Neural cell (in vitro differentiated cells): ENCODE data around the gene KCNK18. TPM values are rescaled to one million over a fixed set of nuclear protein-coding genes. Genes with fewer than 3 reads are reported as not detected.
A peak's percentile ranks its signal among the peaks of the same experiment; 100 is the strongest.

Experiments used
- H2AFZ ChIP-seq: fragments of 200-600, 300-800 bp; sonication (generic), shearing (Covaris generic); 2 replicates; pipeline ENCODE4 v1.6.0; 2014; ENCODE audit warnings: low read depth, mild to moderate bottlenecking, antibody characterized with exemption, low read length, moderate library complexity
- H3F3A ChIP-seq: fragments of 200-600 bp; shearing (Covaris generic); 2 replicates; pipeline ENCODE4 v1.6.1; 2016; ENCODE audit warnings: mild to moderate bottlenecking, moderate library complexity, mixed read lengths, antibody characterized with exemption, low read length; ENCODE audit not compliant: insufficient read depth, poor library complexity, severe bottlenecking
- H3K27ac ChIP-seq: fragments of 200-600, 300-800 bp; sonication (generic), shearing (Covaris generic); 2 replicates; pipeline ENCODE4 v1.5.1; 2014; ENCODE audit warnings: mild to moderate bottlenecking, low read length, moderate library complexity
- H3K27me3 ChIP-seq: fragments of 300-800, 200-600 bp; sonication (generic), shearing (Covaris generic); 2 replicates; pipeline ENCODE4 v1.6.0; 2014; ENCODE audit warnings: mild to moderate bottlenecking, low read depth, low read length, moderate library complexity; ENCODE audit not compliant: insufficient read depth
- H3K36me3 ChIP-seq: fragments of 300-800, 200-600 bp; sonication (generic), shearing (Covaris generic); 2 replicates; pipeline ENCODE4 v1.5.1; 2014; ENCODE audit warnings: mild to moderate bottlenecking, antibody characterized with exemption, low read length, moderate library complexity; ENCODE audit not compliant: insufficient read depth
- H3K4me2 ChIP-seq: fragments of 300-800, 200-600 bp; sonication (generic), shearing (Covaris generic); 2 replicates; pipeline ENCODE4 v1.6.0; 2014; ENCODE audit warnings: mild to moderate bottlenecking, low read length
- H3K4me3 ChIP-seq: fragments of 300-800, 200-600 bp; sonication (generic), shearing (Covaris generic); 2 replicates; pipeline ENCODE4 v1.5.1; 2014; ENCODE audit warnings: mild to moderate bottlenecking, low read length, moderate library complexity
- H3K79me2 ChIP-seq: fragments of 200-600 bp; shearing (Covaris generic); replicated peaks from 2 replicates; pipeline ENCODE4 v1.6.0; 2014; ENCODE audit warnings: mild to moderate bottlenecking, low read length, moderate library complexity; ENCODE audit not compliant: insufficient read depth
- H3K9ac ChIP-seq: fragments of 300-800, 200-600 bp; sonication (generic), shearing (Covaris generic); 2 replicates; pipeline ENCODE4 v1.6.1; 2016; ENCODE audit warnings: mild to moderate bottlenecking, low read length, mixed read lengths
- H3K9me2 ChIP-seq: fragments of 200-600 bp; shearing (Covaris generic); 2 replicates; pipeline ENCODE4 v1.6.1; 2016; ENCODE audit warnings: mild to moderate bottlenecking, low read length, mixed read lengths; ENCODE audit not compliant: insufficient read depth
- H3K9me3 ChIP-seq: fragments of 200-600, 300-800 bp; sonication (generic), shearing (Covaris generic); 2 replicates; pipeline ENCODE4 v1.6.1; 2016; ENCODE audit warnings: mild to moderate bottlenecking, mixed run types, low read length, moderate library complexity, mixed read lengths
- H4K20me1 ChIP-seq: fragments of 200-600 bp; shearing (Covaris generic); 2 replicates; pipeline ENCODE4 v1.6.1; 2016; ENCODE audit warnings: mild to moderate bottlenecking, mixed run types; ENCODE audit not compliant: insufficient read depth
- EP300 ChIP-seq: fragments of 450-650 bp; conservative IDR thresholded peaks from 2 replicates; pipeline ENCODE4 v1.6.1; 2014; ENCODE audit warnings: antibody characterized with exemption, mild to moderate bottlenecking, moderate library complexity; ENCODE audit not compliant: poor library complexity, severe bottlenecking
- EZH2 ChIP-seq: fragments of 200-600, 300-800 bp; shearing (Covaris generic), sonication (generic); IDR thresholded peaks from 2 replicates; pipeline ENCODE4 v1.6.1; 2014; ENCODE audit warnings: antibody characterized with exemption, low read length, borderline replicate concordance, mild to moderate bottlenecking; ENCODE audit not compliant: insufficient read depth, poor library complexity, severe bottlenecking
- MXI1 ChIP-seq: fragments of 450-650 bp; conservative IDR thresholded peaks from 2 replicates; pipeline ENCODE4 v1.6.1; 2014; ENCODE audit warnings: antibody characterized with exemption, mild to moderate bottlenecking; ENCODE audit not compliant: poor library complexity, severe bottlenecking
- POLR2AphosphoS5 ChIP-seq: IDR thresholded peaks from 2 replicates; pipeline ENCODE4 v1.6.1; 2012
- RAD21 ChIP-seq: fragments of 450-650 bp; conservative IDR thresholded peaks from 2 replicates; pipeline ENCODE4 v1.6.1; 2014; ENCODE audit warnings: antibody characterized with exemption, mild to moderate bottlenecking, moderate library complexity
- REST ChIP-seq: IDR thresholded peaks from 2 replicates; pipeline ENCODE4 v1.6.1; 2012; ENCODE audit warnings: borderline replicate concordance
- SMC3 ChIP-seq: fragments of 450-650 bp; conservative IDR thresholded peaks from 2 replicates; pipeline ENCODE4 v1.6.1; 2014; ENCODE audit warnings: antibody characterized with exemption, mild to moderate bottlenecking, moderate library complexity; ENCODE audit not compliant: poor library complexity
- TAF1 ChIP-seq: IDR thresholded peaks from 2 replicates; pipeline ENCODE4 v1.6.1; 2012; ENCODE audit warnings: low read depth
- polyA plus RNA-seq: library from polyadenylated mRNA; depleted of rRNA; stranded (reverse); fragments of >200 nt; gene quantifications from 2 replicates; pipeline ENCODE4 v1.2.3, GENCODE V29; 2014
- TF ChIP-seq, protein P1 (sequence below): fragments of 450-650 bp; IDR thresholded peaks from 2 replicates; pipeline ENCODE4 v1.5.1; 2014; ENCODE audit warnings: antibody characterized with exemption, mild to moderate bottlenecking, moderate library complexity; ENCODE audit not compliant: poor library complexity, severe bottlenecking

Gene KCNK18
- polyA plus RNA-seq, 1 donor from 2014 or later: not detected

DNA sequence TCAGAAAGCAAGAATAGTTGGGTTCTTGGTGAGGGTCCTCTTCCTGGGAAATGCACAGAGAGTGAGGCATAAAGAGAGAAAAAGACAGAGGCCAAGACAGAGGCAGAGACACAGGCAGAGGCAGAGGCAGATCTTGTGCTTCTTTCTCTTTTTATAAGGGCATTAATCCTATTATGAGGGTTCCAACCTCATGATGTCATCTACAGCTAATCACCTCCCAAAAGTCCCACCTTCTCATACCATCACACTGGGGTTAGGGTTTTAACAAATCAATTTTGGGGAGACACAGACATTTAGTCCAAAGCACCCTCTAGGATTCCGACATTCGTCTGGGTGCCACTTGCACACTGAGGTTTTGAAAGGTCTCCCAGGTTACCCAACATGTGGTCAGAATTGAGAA, 17.8 kb downstream of the KCNK18 start:
- TF ChIP-seq SMC3 (no peak), POLR2AphosphoS5 (no peak), TAF1 (no peak), EZH2 (no peak), MXI1 (no peak), RAD21 (no peak), REST (no peak), EP300 (no peak)
- TF ChIP-seq, protein P1, sequence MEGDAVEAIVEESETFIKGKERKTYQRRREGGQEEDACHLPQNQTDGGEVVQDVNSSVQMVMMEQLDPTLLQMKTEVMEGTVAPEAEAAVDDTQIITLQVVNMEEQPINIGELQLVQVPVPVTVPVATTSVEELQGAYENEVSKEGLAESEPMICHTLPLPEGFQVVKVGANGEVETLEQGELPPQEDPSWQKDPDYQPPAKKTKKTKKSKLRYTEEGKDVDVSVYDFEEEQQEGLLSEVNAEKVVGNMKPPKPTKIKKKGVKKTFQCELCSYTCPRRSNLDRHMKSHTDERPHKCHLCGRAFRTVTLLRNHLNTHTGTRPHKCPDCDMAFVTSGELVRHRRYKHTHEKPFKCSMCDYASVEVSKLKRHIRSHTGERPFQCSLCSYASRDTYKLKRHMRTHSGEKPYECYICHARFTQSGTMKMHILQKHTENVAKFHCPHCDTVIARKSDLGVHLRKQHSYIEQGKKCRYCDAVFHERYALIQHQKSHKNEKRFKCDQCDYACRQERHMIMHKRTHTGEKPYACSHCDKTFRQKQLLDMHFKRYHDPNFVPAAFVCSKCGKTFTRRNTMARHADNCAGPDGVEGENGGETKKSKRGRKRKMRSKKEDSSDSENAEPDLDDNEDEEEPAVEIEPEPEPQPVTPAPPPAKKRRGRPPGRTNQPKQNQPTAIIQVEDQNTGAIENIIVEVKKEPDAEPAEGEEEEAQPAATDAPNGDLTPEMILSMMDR: no peak
- H3K36me3 ChIP-seq: no peaks in the 10 kb centered on the region
- no peak overlapping the region for H3K9ac ChIP-seq
- H3K27me3 ChIP-seq: peaks cover 26% of the 10 kb centered on the region
- no peak overlapping the region for H2AFZ ChIP-seq
- no peaks in the 10 kb centered on the region for H4K20me1 ChIP-seq
- no peak overlapping the region for H3K4me3 ChIP-seq
- no peaks in the 10 kb centered on the region for H3K79me2 ChIP-seq
- peaks cover 7% of the 10 kb centered on the region for H3K9me3 ChIP-seq
- H3F3A ChIP-seq: no peaks in the 10 kb centered on the region
- no peak overlapping the region for H3K27ac ChIP-seq
- H3K4me2 ChIP-seq: no peak overlapping the region
- H3K9me2 ChIP-seq: no peaks in the 10 kb centered on the region

DNA sequence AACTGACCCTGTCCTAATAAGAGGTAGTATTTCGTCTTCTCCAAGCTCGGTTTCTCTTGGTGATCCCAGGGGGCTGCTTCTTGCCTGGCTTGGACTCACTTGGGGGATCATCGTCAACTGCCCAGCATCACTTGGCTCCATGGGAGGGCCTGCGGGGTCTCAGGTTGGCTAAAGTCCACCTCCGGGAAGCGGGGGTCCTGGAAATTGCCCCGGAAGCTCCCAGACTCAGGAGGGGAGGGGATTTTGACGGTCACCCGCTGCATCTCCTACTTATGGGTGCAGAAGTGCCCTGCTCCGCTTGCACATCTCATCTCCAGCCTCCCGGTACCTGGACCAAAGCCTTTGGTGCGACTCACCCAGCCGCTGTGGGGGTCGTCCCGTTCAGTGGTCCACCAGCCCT, 18.7 kb downstream of the KCNK18 start:
- Histone ChIP-seq H3K4me2 (no peak overlapping the region), H3K9ac (peak overlapping the region; percentile 49), H3F3A (no peaks in the 10 kb centered on the region), H3K27me3 (peaks cover 26% of the 10 kb centered on the region), H3K9me2 (no peaks in the 10 kb centered on the region), H4K20me1 (no peaks in the 10 kb centered on the region), H3K79me2 (no peaks in the 10 kb centered on the region), H3K27ac (no peak overlapping the region), H2AFZ (no peak overlapping the region), H3K36me3 (no peaks in the 10 kb centered on the region), H3K4me3 (peak overlapping the region; percentile 69), H3K9me3 (peaks cover 6% of the 10 kb centered on the region)
- TF ChIP-seq SMC3: no peak
- no peak for TF ChIP-seq TAF1
- no peak for TF ChIP-seq EZH2
- no peak for TF ChIP-seq EP300
- TF ChIP-seq MXI1: no peak
- TF ChIP-seq, protein P1: no peak
- no peak for TF ChIP-seq POLR2AphosphoS5
- no peak for TF ChIP-seq REST
- TF ChIP-seq RAD21: no peak
